Activated CD8-positive, alpha-beta T cell treated with anti-CD3 and anti-CD28 coated beads for 36 hours (primary cell): ENCODE data around the gene SERGEF. TPM values are rescaled to one million over a fixed set of nuclear protein-coding genes. Genes with fewer than 3 reads are reported as not detected.

Source experiments
- ATAC-seq: fragments of 200-7000 bp; cut with Tn5 transposase; one replicate; pipeline ENCODE4 v1.10.0; 2021; ENCODE audit warnings: mild to moderate bottlenecking, moderate library complexity
- CTCF ChIA-PET: fragments of 350-600 bp; sonication (Branson Sonifier 250); formaldehyde crosslinking; loops from one replicate; lab custom pipeline; 2021; ENCODE audit warnings: antibody characterized with exemption; lab: Charles Lee
- POLR2A ChIA-PET: fragments of 350-600 bp; sonication (Branson Sonifier 250); formaldehyde crosslinking; loops from one replicate; lab custom pipeline; 2021; ENCODE audit warnings: antibody characterized with exemption; lab: Charles Lee
- DNase-seq: peaks from one replicate; pipeline ENCODE4 v3.0.0-alpha.2; 2020
- H3K27ac Mint-ChIP-seq: one replicate; pipeline ENCODE4 v1.8.0; 2021; ENCODE audit warnings: mild to moderate bottlenecking, mixed read lengths
- H3K27me3 Mint-ChIP-seq: one replicate; pipeline ENCODE4 v1.8.0; 2021; ENCODE audit warnings: mixed read lengths
- H3K36me3 Mint-ChIP-seq: one replicate; pipeline ENCODE4 v1.8.0; 2021; ENCODE audit warnings: low read depth, mixed read lengths
- H3K4me1 Mint-ChIP-seq: one replicate; pipeline ENCODE4 v1.8.0; 2021; ENCODE audit warnings: low read depth, mixed read lengths
- H3K4me3 Mint-ChIP-seq: one replicate; pipeline ENCODE4 v1.8.0; 2021; ENCODE audit warnings: mild to moderate bottlenecking, moderate library complexity, mixed read lengths
- H3K9me3 Mint-ChIP-seq: one replicate; pipeline ENCODE4 v1.8.0; 2021; ENCODE audit warnings: mixed read lengths
- CTCF ChIP-seq: fragments of 200-600 bp; IDR thresholded peaks from one replicate; pipeline ENCODE4 v1.8.0; 2022; ENCODE audit warnings: antibody characterized with exemption, mild to moderate bottlenecking
- intact Hi-C: fragments of 100-400 bp; cut with micrococcal nuclease; formaldehyde crosslinking; loops from one replicate; pipeline ENCODE4 v1.10.0; 2022
- total RNA-seq, 2 experiments: library from RNA; stranded (reverse); gene quantifications; one replicate each; pipeline ENCODE4 v1.2.3, GENCODE V29; 2021

Gene SERGEF
- total RNA-seq, 2 experiments from 2014 or later, result 56.2 to 64.4 TPM

DNA sequence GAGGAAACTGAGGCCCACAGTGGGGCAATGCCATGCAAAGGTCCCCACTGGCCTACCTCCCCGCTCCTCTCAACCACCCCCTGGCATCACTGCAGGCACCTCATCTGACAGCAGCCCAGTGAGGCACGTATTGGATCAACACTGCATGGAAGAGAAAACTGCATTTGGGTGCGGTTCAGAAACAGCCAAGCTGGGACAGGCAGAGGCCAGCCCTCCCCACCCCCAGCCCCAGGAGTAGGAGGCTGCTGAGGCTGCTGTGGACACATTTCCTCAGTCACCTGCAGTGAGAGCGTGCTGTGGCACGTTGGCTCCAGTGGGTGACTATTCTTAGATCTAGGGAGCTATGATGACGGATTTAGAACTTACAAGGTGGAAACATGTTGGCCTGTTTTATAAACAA lies 214.6 kb downstream of the SERGEF start:
- CTCF ChIA-PET, result interaction anchor here (1.5 kb wide), 1 partner anchor 67 kb away, joined by 4 read pairs; no protein-coding TSS in a partner anchor
- intact Hi-C loops, result no loop called here
- no peak for TF ChIP-seq CTCF
- no peaks in the 10 kb centered on the region for H3K27me3 Mint-ChIP-seq
- POLR2A ChIA-PET, result interaction anchor here (1.3 kb wide), 1 partner anchor 11 kb away, joined by 3 read pairs; no protein-coding TSS in a partner anchor
- H3K4me1 Mint-ChIP-seq, result no peaks in the 10 kb centered on the region
- H3K27ac Mint-ChIP-seq, result no peak overlapping the region
- H3K9me3 Mint-ChIP-seq, result no peaks in the 10 kb centered on the region
- ATAC-seq, result no peak
- H3K36me3 Mint-ChIP-seq, result peaks cover 2% of the 10 kb centered on the region
- no peak for DNase-seq
- H3K4me3 Mint-ChIP-seq, result no peak overlapping the region

DNA sequence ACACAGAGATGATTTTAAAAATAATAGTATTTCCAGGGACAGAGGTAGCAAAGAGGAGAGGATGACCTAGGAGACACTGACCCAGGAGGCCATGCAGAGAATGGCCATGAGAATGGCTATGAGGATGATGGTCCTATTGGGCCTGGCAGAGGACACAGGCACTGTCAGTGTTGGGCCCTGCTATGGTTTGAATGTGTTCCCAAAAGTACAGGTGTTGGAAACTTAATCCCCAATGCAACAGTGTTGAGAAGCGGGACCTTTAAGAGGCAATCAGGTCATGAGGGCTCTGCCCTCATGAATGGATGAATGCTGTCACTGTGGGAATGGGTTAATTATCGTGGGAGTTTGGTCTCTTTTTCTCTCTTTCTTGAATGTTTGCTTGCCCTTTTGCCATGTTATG lies 216.7 kb downstream of the SERGEF start:
- no peak for TF ChIP-seq CTCF

GRCh38 chr11:17794981-17795380 lies 217.9 kb downstream of the SERGEF start:
- Mint-ChIP-seq H3K4me3 (no peak overlapping the region), H3K9me3 (no peaks in the 10 kb centered on the region), H3K36me3 (no peaks in the 10 kb centered on the region), H3K27me3 (no peaks in the 10 kb centered on the region), H3K4me1 (no peaks in the 10 kb centered on the region), H3K27ac (no peak overlapping the region)
- CTCF ChIA-PET, result no interaction called here
- ATAC-seq, result no peak
- intact Hi-C loops, result no loop called here
- POLR2A ChIA-PET, result interaction anchor here (0.6 kb wide), 1 partner anchor 556 kb away, joined by 5 read pairs; no protein-coding TSS in a partner anchor
- TF ChIP-seq CTCF, result no peak
- no peak for DNase-seq

More for the DNA sequence above, 216.7 kb downstream of the SERGEF start:
- H3K27me3 Mint-ChIP-seq, result no peaks in the 10 kb centered on the region
- no peak overlapping the region for H3K4me3 Mint-ChIP-seq
- H3K36me3 Mint-ChIP-seq, result peaks cover 2% of the 10 kb centered on the region
- no peak overlapping the region for H3K27ac Mint-ChIP-seq
- ATAC-seq, result no peak
- intact Hi-C loops, result no loop called here
- ChIA-PET POLR2A (no interaction called here), CTCF (no interaction called here)
- H3K9me3 Mint-ChIP-seq, result no peaks in the 10 kb centered on the region
- no peaks in the 10 kb centered on the region for H3K4me1 Mint-ChIP-seq
- DNase-seq, result no peak

GRCh38 chr11:17793642-17794170 lies 219.1 kb downstream of the SERGEF start:
- CTCF ChIA-PET, result no interaction called here
- Mint-ChIP-seq H3K4me3 (no peak overlapping the region), H3K9me3 (no peaks in the 10 kb centered on the region), H3K27ac (no peak overlapping the region), H3K27me3 (no peaks in the 10 kb centered on the region), H3K36me3 (peaks cover under 1% of the 10 kb centered on the region), H3K4me1 (no peaks in the 10 kb centered on the region)
- POLR2A ChIA-PET, result no interaction called here
- intact Hi-C loops, result no loop called here
- no peak for DNase-seq
- no peak for TF ChIP-seq CTCF
- ATAC-seq, result no peak

GRCh38 chr11:17792161-17792560 lies 220.7 kb downstream of the SERGEF start:
- Mint-ChIP-seq H3K36me3 (peaks cover 4% of the 10 kb centered on the region), H3K27ac (no peak overlapping the region), H3K4me3 (no peak overlapping the region), H3K9me3 (no peaks in the 10 kb centered on the region), H3K4me1 (no peaks in the 10 kb centered on the region), H3K27me3 (no peaks in the 10 kb centered on the region)
- TF ChIP-seq CTCF, result no peak
- no peak for ATAC-seq
- intact Hi-C loops, result no loop called here
- CTCF ChIA-PET, result interaction anchor here (1.5 kb wide), 1 partner anchor 10 kb away, joined by 3 read pairs; no protein-coding TSS in a partner anchor
- no peak for DNase-seq
- POLR2A ChIA-PET, result no interaction called here
